ENCODE measurements around the gene NPEPL1.
"Not testable (repeated sequence)": the region's sequence is repeated elsewhere in the genome, so short reads cannot be mapped to it uniquely, and the experiment has no call there.

NPEPL1 gene

GRCh38 chr20:58715391-58715800 is 22.8 kb downstream of the NPEPL1 start:
- DNase-seq (ENCODE audit: low read depth), result no peak

GRCh38 chr20:58715801-58716475 is 23.3 kb downstream of the NPEPL1 start:
- DNase-seq (ENCODE audit: low read depth), result no peak

GRCh38 chr20:58716476-58717277 is 24.1 kb downstream of the NPEPL1 start:
- no peak for DNase-seq (ENCODE audit: low read depth)

GRCh38 chr20:58717278-58718091 is 24.9 kb downstream of the NPEPL1 start:
- no peak for DNase-seq (ENCODE audit: low read depth)

- no peak for DNase-seq (ENCODE audit: low read depth)
Measured at GRCh38 chr20:58718121-58718563, 25.5 kb downstream of the NPEPL1 start.

GRCh38 chr20:58718729-58719128 is 26.1 kb downstream of the NPEPL1 start:
- DNase-seq (ENCODE audit: low read depth), result no peak

GRCh38 chr20:58719258-58719657 is 26.7 kb downstream of the NPEPL1 start:
- no peak for DNase-seq (ENCODE audit: low read depth)

GRCh38 chr20:58719971-58720371 is 27.4 kb downstream of the NPEPL1 start:
- DNase-seq (ENCODE audit: low read depth), result no peak

GRCh38 chr20:58720890-58721289 is 28.3 kb downstream of the NPEPL1 start:
- DNase-seq (ENCODE audit: low read depth), result no peak

GRCh38 chr20:58721951-58722778 is 29.6 kb downstream of the NPEPL1 start:
- no peak for DNase-seq (ENCODE audit: low read depth)

- no peak for DNase-seq (ENCODE audit: low read depth)
Measured at GRCh38 chr20:58722877-58723627, 30.5 kb downstream of the NPEPL1 start.

- no peak for DNase-seq (ENCODE audit: low read depth)
Measured at GRCh38 chr20:58723628-58723984, 31.0 kb downstream of the NPEPL1 start.

- DNase-seq (ENCODE audit: low read depth), result not testable (repeated sequence)
Measured at GRCh38 chr20:58726156-58726555, 33.6 kb downstream of the NPEPL1 start.

GRCh38 chr20:58731192-58731591 is 38.6 kb downstream of the NPEPL1 start:
- no peak for DNase-seq (ENCODE audit: low read depth)

- no peak for DNase-seq (ENCODE audit: low read depth)
Measured at GRCh38 chr20:58737198-58737597, 44.6 kb downstream of the NPEPL1 start.

GRCh38 chr20:58740356-58741308 is 48.0 kb downstream of the NPEPL1 start:
- no peak for DNase-seq (ENCODE audit: low read depth)

GRCh38 chr20:58741384-58741783 is 48.8 kb downstream of the NPEPL1 start:
- no peak for DNase-seq (ENCODE audit: low read depth)

GRCh38 chr20:58742668-58743566 is 50.3 kb downstream of the NPEPL1 start:
- no peak for DNase-seq (ENCODE audit: low read depth)
